GM12878 (cell line): Measurements from ENCODE around the gene KLF3. TPM values are rescaled to one million over a fixed set of nuclear protein-coding genes. Genes with fewer than 3 reads are reported as not detected.

Experiments used
- ATAC-seq: fragments of 200-7000 bp; cut with Tn5 transposase; 3 replicates; pipeline ENCODE4 v1.9.1; 2020; ENCODE audit warnings: mild to moderate bottlenecking, moderate library complexity
- BruUV-seq: library from RNA; stranded (reverse); fragments of 400-500 nt; replicated peaks from 2 replicates; lab custom pipeline; 2021; lab: Mats Ljungman, UMichigan
- CTCF ChIA-PET: fragments of 300-600 bp; sonication (Branson Sonifier 250); formaldehyde crosslinking; extraction: SDS; loops from one replicate; lab custom pipeline; 2021; ENCODE audit warnings: inconsistent platforms; lab: Yijun Ruan, JAX
- POLR2A ChIA-PET: fragments of 350-600 bp; formaldehyde crosslinking; extraction: SDS; loops from one replicate; lab custom pipeline; 2021; ENCODE audit warnings: inconsistent platforms; lab: Charles Lee
- RAD21 ChIA-PET: fragments of 300-600 bp; sonication (Branson Sonifier 250); formaldehyde crosslinking; loops from one replicate; lab custom pipeline; 2023; ENCODE audit warnings: antibody characterized with exemption; ENCODE audit not compliant: unreplicated experiment; lab: Charles Lee
- SMC1A ChIA-PET: fragments of 300-600 bp; sonication (Branson Sonifier 250); formaldehyde crosslinking; loops from one replicate; lab custom pipeline; 2023; ENCODE audit not compliant: unreplicated experiment, uncharacterized antibody; lab: Charles Lee
- DNase-seq: peaks from one replicate; pipeline ENCODE4 v3.0.0-alpha.2; 2011; ENCODE audit warnings: low read depth, low spot score
- FAIRE-seq: peaks from 3 replicates; lab custom pipeline; 2011; peaks lifted over from hg19 to GRCh38; lab: Jason Lieb, UNC
- H2AFZ ChIP-seq: 2 replicates; pipeline ENCODE4 v1.6.0; 2011; ENCODE audit warnings: low read depth, low read length, control low read depth; ENCODE audit not compliant: control insufficient read depth
- H3K27ac ChIP-seq: 2 replicates; pipeline ENCODE4 v1.5.1; 2011; ENCODE audit warnings: control low read depth; ENCODE audit not compliant: control insufficient read depth, insufficient read depth
- H3K27me3 ChIP-seq, 2 experiments: replicated peaks in 1 of 2; 2 replicates each; pipeline versions ENCODE4 v1.6.0 to v1.6.1; 2011; ENCODE audit warnings: low read length in 1 of 2; ENCODE audit not compliant: control insufficient read depth in 2 of 2, insufficient read depth in 2 of 2
- H3K36me3 ChIP-seq, 2 experiments: 2 replicates each; pipeline ENCODE4 v1.5.1; 2011; ENCODE audit warnings: low read length in 1 of 2; ENCODE audit not compliant: control insufficient read depth in 2 of 2, insufficient read depth in 2 of 2
- H3K4me1 ChIP-seq: 2 replicates; pipeline ENCODE4 v1.6.1; 2011; ENCODE audit warnings: mild to moderate bottlenecking, low read length, moderate library complexity, mixed read lengths; ENCODE audit not compliant: control insufficient read depth, insufficient read depth
- H3K4me2 ChIP-seq: 2 replicates; pipeline ENCODE4 v1.6.0; 2011; ENCODE audit warnings: control low read depth; ENCODE audit not compliant: control insufficient read depth, insufficient read depth
- H3K4me3 ChIP-seq: fragments of 200-600 bp; sonication (generic); 2 replicates; pipeline ENCODE4 v1.5.1; 2016
- H3K79me2 ChIP-seq: 2 replicates; pipeline ENCODE4 v1.6.0; 2011; ENCODE audit warnings: low read length; ENCODE audit not compliant: control insufficient read depth, insufficient read depth
- H3K9ac ChIP-seq: 2 replicates; pipeline ENCODE4 v1.8.0; 2011; ENCODE audit warnings: low read length, control low read depth, mixed read lengths; ENCODE audit not compliant: control insufficient read depth, insufficient read depth
- H3K9me3 ChIP-seq: replicated peaks from 3 replicates; pipeline ENCODE4 v1.5.1; 2011; ENCODE audit warnings: mild to moderate bottlenecking, low read length; ENCODE audit not compliant: control insufficient read depth, insufficient read depth
- H4K20me1 ChIP-seq: 2 replicates; pipeline ENCODE4 v1.6.0; 2011; ENCODE audit not compliant: control insufficient read depth, insufficient read depth
- BACH1 ChIP-seq: fragments of 450-650 bp; IDR thresholded peaks from 2 replicates; pipeline ENCODE4 v1.6.1; 2017; ENCODE audit warnings: mild to moderate bottlenecking, borderline replicate concordance
- CHD1 ChIP-seq: IDR thresholded peaks from 2 replicates; pipeline ENCODE4 v1.6.1; 2012; ENCODE audit warnings: low read depth, low read length, improper control_type of control experiment
- CREB1 ChIP-seq: IDR thresholded peaks from 2 replicates; pipeline ENCODE4 v1.6.1; 2012; ENCODE audit warnings: low read depth, mild to moderate bottlenecking, inconsistent platforms
- EZH2 ChIP-seq: IDR thresholded peaks from 2 replicates; pipeline ENCODE4 v1.6.1; 2012; ENCODE audit warnings: low read depth, mild to moderate bottlenecking, control low read depth, inconsistent platforms, low read length, borderline replicate concordance; ENCODE audit not compliant: control insufficient read depth
- GATAD2B ChIP-seq: fragments of 450-650 bp; conservative IDR thresholded peaks from 2 replicates; pipeline ENCODE4 v1.6.1; 2017; ENCODE audit warnings: low read depth, mild to moderate bottlenecking, moderate library complexity
- MLLT1 ChIP-seq: fragments of 450-650 bp; IDR thresholded peaks from 2 replicates; pipeline ENCODE4 v1.6.1; 2016; ENCODE audit warnings: mild to moderate bottlenecking
- MYB ChIP-seq: fragments of 150-350 bp; IDR thresholded peaks from 2 replicates; pipeline ENCODE4 v1.6.1; 2014; ENCODE audit warnings: mild to moderate bottlenecking, low read depth, low read length, borderline replicate concordance
- PAX5 ChIP-seq: IDR thresholded peaks from 2 replicates; pipeline ENCODE4 v1.6.1; 2011; ENCODE audit warnings: low read depth, low read length, borderline replicate concordance
- POLR2A ChIP-seq: IDR thresholded peaks from 2 replicates; pipeline ENCODE4 v1.6.1; 2011; ENCODE audit warnings: low read depth, mild to moderate bottlenecking, low read length
- SMARCA5 ChIP-seq: fragments of 450-650 bp; IDR thresholded peaks from 2 replicates; pipeline ENCODE4 v1.6.1; 2017; ENCODE audit warnings: mild to moderate bottlenecking
- TBL1XR1 ChIP-seq: IDR thresholded peaks from 2 replicates; pipeline ENCODE4 v1.6.1; 2012; ENCODE audit warnings: low read depth, low read length, improper control_type of control experiment
- YBX1 ChIP-seq: fragments of 450-650 bp; IDR thresholded peaks from 2 replicates; pipeline ENCODE4 v1.6.1; 2016; ENCODE audit warnings: antibody characterized with exemption
- ZNF217 ChIP-seq: fragments of 450-650 bp; IDR thresholded peaks from 2 replicates; pipeline ENCODE4 v1.6.1; 2017; ENCODE audit warnings: antibody characterized with exemption, mild to moderate bottlenecking
- ZNF622 ChIP-seq: fragments of 450-650 bp; IDR thresholded peaks from 2 replicates; pipeline ENCODE4 v1.6.1; 2017; ENCODE audit warnings: mild to moderate bottlenecking, inconsistent platforms
- ZNF687 ChIP-seq: fragments of 450-650 bp; IDR thresholded peaks from 2 replicates; pipeline ENCODE4 v1.6.1; 2017; ENCODE audit warnings: mild to moderate bottlenecking, moderate library complexity
- WGBS: methylation state at CpG from one replicate; pipeline ENCODE4 v1.1.6; 2016; ENCODE audit warnings: low lambda C conversion rate; ENCODE audit not compliant: insufficient replicate concordance, insufficient coverage; ENCODE audit errors: missing lambda C conversion rate; 5-methylcytosine and 5-hydroxymethylcytosine counted together
- in situ Hi-C: fragments of 300-500 bp; cut with MboI; formaldehyde crosslinking; loops from 9 replicates; pipeline ENCODE4 v1.14.3; 2018; ENCODE audit warnings: mixed read lengths
- intact Hi-C: fragments of 100-400 bp; cut with micrococcal nuclease; formaldehyde crosslinking; loops from one replicate; pipeline ENCODE4 v1.14.2; 2022; ENCODE audit not compliant: unreplicated experiment
- polyA plus RNA-seq, 11 experiments: library from polyadenylated mRNA; depleted of rRNA in 4 of 11; unstranded in 6 of 11; stranded (reverse) in 5 of 11; fragments of >200 nt; fragmentation: Nextera tagmentation in 4 of 11; fragmentation: Illumina TruSeq in 1 of 11; extraction: Ambion mirVana in 4 of 11; extraction: Trizol in 1 of 11; gene quantifications; 1 replicate in 1 of 11; 2 replicates in 10 of 11; pipeline versions ENCODE4 v1.2.1 to v1.2.3, GENCODE V29; 2011 to 2016; ENCODE audit warnings: inconsistent platforms in 2 of 11, missing spikeins in 2 of 11, low read depth in 1 of 11
- total RNA-seq, 4 experiments: library from RNA; depleted of rRNA in 3 of 4; stranded (reverse); fragments of >200 nt in 3 of 4; fragmentation: Illumina TruSeq in 1 of 4; extraction: Trizol in 1 of 4; gene quantifications; 2 replicates each; pipeline versions ENCODE4 v1.2.1 to v1.2.3, GENCODE V29; 2013 to 2021

KLF3 gene
- total and polyA plus RNA-seq, 10 of the 15 experiments (the other 5 are each of a cell fraction or from before 2014, with no cell fraction given): 1.4 to 5.8 (median 2.1) TPM

- TF ChIP-seq TBL1XR1 (no peak), YBX1 (no peak), ZNF687 (no peak), ZNF622 (no peak)
Observed at GRCh38 chr4:38670939-38671591, 7.1 kb downstream of the KLF3 start (continued).

GRCh38 chr4:38671592-38671940, 7.6 kb downstream of the KLF3 start:
- no TSS peak for BruUV-seq
- Histone ChIP-seq H3K4me2 (peak overlapping the region; percentile 86), H3K9ac (peak overlapping the region; percentile 1; the same call in 1 of the 2 replicates), H3K9me3 (no peaks in the 10 kb centered on the region), H3K4me3 (peak overlapping the region; percentile 29; the same call in 1 of the 2 replicates), H3K79me2 (peaks cover 72% of the 10 kb centered on the region), H3K36me3 (no peaks in the 10 kb centered on the region), H2AFZ (no peak overlapping the region; the same call in 1 of the 2 replicates), H3K27ac (peak overlapping the region; percentile 61), H4K20me1 (no peaks in the 10 kb centered on the region), H3K27me3 (peaks cover 0 to 4% of the 10 kb centered on the region in 2 experiments; a peak in 1 of 4 replicates), H3K4me1 (peaks cover 56% of the 10 kb centered on the region)
- FAIRE-seq: no peak
- RAD21 ChIA-PET: interaction anchor here (0.7 to 7.2 kb wide), 7 partner anchors 140 to 602 kb away, joined by 3 to 66 read pairs (median 4); no protein-coding TSS in a partner anchor
- CTCF ChIA-PET: interaction anchor here (1.1 to 5.5 kb wide), 7 partner anchors 352 to 611 kb away, joined by 3 to 67 read pairs (median 5); no protein-coding TSS in a partner anchor
- DNase-seq: no peak
- 6% methylated on average over 5 of the region's 5 CpGs for WGBS
- intact Hi-C loops: loop anchor here (1.0 to 10.0 kb wide), 3 partner anchors 169 to 352 kb away; no protein-coding TSS in a partner anchor
- POLR2A ChIA-PET: interaction anchor here (0.6 kb wide), 1 partner anchor 71 kb away, joined by 3 read pairs; no protein-coding TSS in a partner anchor
- in situ Hi-C loops: loop anchor here (5.0 kb wide), 3 partner anchors 354 to 609 kb away; no protein-coding TSS in a partner anchor
- ATAC-seq: peak; percentile 2; the same call in 2 of the 3 replicates
- SMC1A ChIA-PET: interaction anchor here (1.0 to 8.4 kb wide), 8 partner anchors 53 to 543 kb away, joined by 3 to 82 read pairs (median 4); partner anchors contain the start of gene TLR10
- TF ChIP-seq CREB1: no peak
- no peak for TF ChIP-seq EZH2
- no peak for TF ChIP-seq CHD1
- TF ChIP-seq GATAD2B: no peak; the same call in 1 of the 2 replicates
- no peak for TF ChIP-seq BACH1
- TF ChIP-seq POLR2A: no peak
- peak; percentile 84 for TF ChIP-seq SMARCA5
- TF ChIP-seq MYB: no peak
- no peak for TF ChIP-seq PAX5
- peak; percentile 70; the same call in 1 of the 2 replicates for TF ChIP-seq ZNF217
- TF ChIP-seq MLLT1: no peak
